ENCODE data around the gene ZBTB24. TPM values are rescaled to one million over a fixed set of nuclear protein-coding genes. Genes with fewer than 3 reads are reported as not detected.
A peak's percentile ranks its signal among the peaks of the same experiment; 100 is the strongest.

The ZBTB24 gene
- total and polyA plus RNA-seq, 2 experiments from 2014 or later = 3.8 to 6.9 TPM

- peak; percentile 96 for DNase-seq (ENCODE audit: low spot score)
- Histone ChIP-seq H3K79me2 (peaks cover 9% of the 10 kb centered on the region), H3K9me3 (ENCODE audit: low read depth) (no peaks in the 10 kb centered on the region), H3K9me2 (replicated peaks; ENCODE audit: insufficient read depth) (no peaks in the 10 kb centered on the region), H3K36me3 (replicated peaks; ENCODE audit: insufficient read depth, low read depth) (no peaks in the 10 kb centered on the region), H4K20me1 (ENCODE audit: insufficient read depth, poor library complexity, severe bottlenecking) (no peaks in the 10 kb centered on the region), H3K4me2 (peak within 1 kb of the TSS; percentile 89), H3K4me1 (ENCODE audit: insufficient read depth) (peaks cover 8% of the 10 kb centered on the region), H2AFZ (peak within 1 kb of the TSS; percentile 96), H3K27ac (peak within 1 kb of the TSS; percentile 94), H3K27me3 (no peaks in the 10 kb centered on the region), H3K4me3 (peak within 1 kb of the TSS; percentile 89)
- TF ChIP-seq CTCF (IDR thresholded peaks at IDR 0.05; ENCODE audit: poor library complexity) = no peak
- whole genome bisulfite sequencing (ENCODE audit: low lambda C conversion rate, missing lambda C conversion rate) = under 1% methylated on average over 88 of the region's 102 CpGs
Measured at GRCh38 chr6:109440331-109441068, 42.5 kb downstream of the ZBTB24 start, which contains the start of the genes PPIL6 and SMPD2. TSS of gene PPIL6 (minus strand) at chr6:109440628. CDS start at chr6:109440590, 38 bp downstream. TSS of gene SMPD2 (plus strand) at chr6:109440724. CDS start at chr6:109441122, 398 bp downstream.

GRCh38 chr6:109436041-109436440 lies 47.0 kb downstream of the ZBTB24 start:
- Histone ChIP-seq H3K79me2 (no peaks in the 10 kb centered on the region), H3K4me1 (ENCODE audit: insufficient read depth) (no peaks in the 10 kb centered on the region), H3K27me3 (no peaks in the 10 kb centered on the region), H3K9me3 (ENCODE audit: low read depth) (no peaks in the 10 kb centered on the region), H3K27ac (no peak overlapping the region), H3K36me3 (replicated peaks; ENCODE audit: insufficient read depth, low read depth) (no peaks in the 10 kb centered on the region), H2AFZ (no peak overlapping the region), H3K4me3 (no peak overlapping the region), H4K20me1 (ENCODE audit: insufficient read depth, poor library complexity, severe bottlenecking) (no peaks in the 10 kb centered on the region), H3K4me2 (no peak overlapping the region), H3K9me2 (replicated peaks; ENCODE audit: insufficient read depth) (no peaks in the 10 kb centered on the region)
- 98% methylated on average over 5 of the region's 5 CpGs for WGBS (ENCODE audit: low lambda C conversion rate, missing lambda C conversion rate)
- DNase-seq (ENCODE audit: low spot score) = no peak
- TF ChIP-seq CTCF (IDR thresholded peaks at IDR 0.05; ENCODE audit: poor library complexity) = no peak
- TF ChIP-seq EZH2 (IDR thresholded peaks at IDR 0.05; ENCODE audit: borderline replicate concordance) = no peak
- TF ChIP-seq EZH2phosphoT487 (IDR thresholded peaks at IDR 0.05; ENCODE audit: low read depth, severe bottlenecking, unreplicated experiment) = no peak

- no peak overlapping the region for H3K27ac ChIP-seq
- TF ChIP-seq CTCF (IDR thresholded peaks at IDR 0.05; ENCODE audit: poor library complexity) (no peak), EZH2phosphoT487 (IDR thresholded peaks at IDR 0.05; ENCODE audit: low read depth, severe bottlenecking, unreplicated experiment) (no peak), EZH2 (IDR thresholded peaks at IDR 0.05; ENCODE audit: borderline replicate concordance) (no peak)
Measured at GRCh38 chr6:109434456-109434855, 48.6 kb downstream of the ZBTB24 start.

More at GRCh38 chr6:109434456-109434855, 48.6 kb downstream of the ZBTB24 start:
- no peaks in the 10 kb centered on the region for H3K9me2 ChIP-seq (replicated peaks; ENCODE audit: insufficient read depth)
- H3K79me2 ChIP-seq = no peaks in the 10 kb centered on the region
- no peaks in the 10 kb centered on the region for H3K27me3 ChIP-seq
- H2AFZ ChIP-seq = no peak overlapping the region
- H3K4me1 ChIP-seq (ENCODE audit: insufficient read depth) = no peaks in the 10 kb centered on the region
- H4K20me1 ChIP-seq (ENCODE audit: insufficient read depth, poor library complexity, severe bottlenecking) = no peaks in the 10 kb centered on the region
- DNase-seq (ENCODE audit: low spot score) = no peak
- H3K4me3 ChIP-seq = no peak overlapping the region
- WGBS (ENCODE audit: low lambda C conversion rate, missing lambda C conversion rate) = 75% methylated on average over 2 of the region's 2 CpGs
- no peaks in the 10 kb centered on the region for H3K36me3 ChIP-seq (replicated peaks; ENCODE audit: insufficient read depth, low read depth)
- no peaks in the 10 kb centered on the region for H3K9me3 ChIP-seq (ENCODE audit: low read depth)
- no peak overlapping the region for H3K4me2 ChIP-seq

All from hepatocyte (in vitro differentiated cells).